Measurements from ENCODE around the gene CFD. TPM values are rescaled to one million over a fixed set of nuclear protein-coding genes. Genes with fewer than 3 reads are reported as not detected.

Gene CFD
- total and polyA plus RNA-seq, 5 donors, result 221 to 869 (median 388) TPM

DNA sequence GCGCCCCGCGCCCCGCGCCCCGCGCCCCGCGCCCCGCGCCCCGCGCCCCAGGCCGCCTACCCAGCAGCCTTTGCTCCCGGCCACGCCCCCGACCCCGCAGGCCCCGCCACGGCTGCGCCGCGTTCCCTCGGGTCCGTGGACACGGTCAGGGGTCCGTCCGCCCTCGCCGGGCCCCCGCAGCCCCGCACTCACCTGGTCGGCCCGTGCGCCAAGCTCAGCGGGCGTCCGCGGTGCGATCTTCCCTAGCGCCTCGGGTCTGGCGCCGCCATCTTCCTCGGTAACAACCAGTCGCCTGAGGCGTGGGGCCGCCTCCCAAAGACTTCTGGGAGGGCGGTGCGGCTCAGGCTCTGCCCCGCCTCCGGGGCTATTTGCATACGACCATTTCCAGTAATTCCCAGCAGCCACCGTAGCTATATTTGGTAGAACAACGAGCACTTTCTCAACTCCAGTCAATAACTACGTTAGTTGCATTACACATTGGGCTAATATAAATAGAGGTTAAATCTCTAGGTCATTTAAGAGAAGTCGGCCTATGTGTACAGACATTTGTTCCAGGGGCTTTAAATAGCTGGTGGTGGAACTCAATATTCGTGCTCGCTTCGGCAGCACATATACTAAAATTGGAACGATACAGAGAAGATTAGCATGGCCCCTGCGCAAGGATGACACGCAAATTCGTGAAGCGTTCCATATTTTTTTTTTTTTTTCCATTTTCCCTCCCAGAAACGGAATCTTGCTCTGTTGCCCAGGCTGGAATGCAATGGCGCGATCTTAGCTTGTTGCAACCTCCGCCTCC, 33.6 kb downstream of the CFD start, which contains the start of the genes MED16 and RNU6-9:
Gene MED16 (minus strand): TSS at position 294 of the 796 bp plus-strand sequence. CDS start 2,056 bp downstream, outside the sequence.
Gene RNU6-9 (plus strand): TSS at position 591 of the 796 bp plus-strand sequence.
- H3K27ac ChIP-seq (ENCODE audit: low read length), result peak within 1 kb of the TSS; percentile 86
- intact Hi-C loops (cut with DNase I), result no loop called here
- no peaks in the 10 kb centered on the region for H3K27me3 ChIP-seq (ENCODE audit: control insufficient read depth, insufficient read depth)
- DNase-seq, result peak; percentile 94 to 97 (median 96)
- WGBS, result under 1% methylated on average over 67 of the region's 69 CpGs
- peak; percentile 96 for ATAC-seq
- no peaks in the 10 kb centered on the region for H3K9me3 ChIP-seq (ENCODE audit: control insufficient read depth, low read length)
- H3K4me1 ChIP-seq (ENCODE audit: control insufficient read depth, insufficient read depth, low read length), result no peaks in the 10 kb centered on the region
- peak within 1 kb of the TSS; percentile 89 for H3K4me3 ChIP-seq (ENCODE audit: low read length)

DNA sequence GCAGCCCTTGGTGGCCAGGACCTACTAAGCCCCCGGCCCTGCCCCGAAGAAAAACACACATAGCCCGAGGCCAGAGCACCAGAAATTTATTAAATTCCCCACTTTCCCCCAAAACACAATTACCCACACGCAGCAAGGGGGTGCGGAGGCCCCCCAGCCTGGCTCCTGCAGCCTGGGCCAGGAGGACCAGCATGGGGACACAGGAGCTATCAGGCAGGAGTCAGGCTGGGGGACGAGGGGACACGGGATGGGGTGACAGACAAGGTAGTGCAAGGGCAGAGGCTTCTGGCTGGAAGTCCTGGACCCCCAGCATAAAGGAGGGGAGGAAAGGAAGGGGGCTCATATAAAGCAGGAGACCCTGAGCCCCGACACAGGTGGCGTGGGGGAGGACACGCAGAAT, 37.0 kb downstream of the CFD start:
- Histone ChIP-seq H3K9me3 (ENCODE audit: control insufficient read depth, low read length) (no peaks in the 10 kb centered on the region), H3K4me1 (ENCODE audit: control insufficient read depth, insufficient read depth, low read length) (no peaks in the 10 kb centered on the region), H3K4me3 (ENCODE audit: low read length) (no peak overlapping the region), H3K27me3 (ENCODE audit: control insufficient read depth, insufficient read depth) (no peaks in the 10 kb centered on the region), H3K27ac (ENCODE audit: low read length) (no peak overlapping the region)
- 96% methylated on average over 10 of the region's 10 CpGs for WGBS
- intact Hi-C loops (cut with DNase I), result no loop called here
- ATAC-seq (no peak), DNase-seq (no peak)

DNA sequence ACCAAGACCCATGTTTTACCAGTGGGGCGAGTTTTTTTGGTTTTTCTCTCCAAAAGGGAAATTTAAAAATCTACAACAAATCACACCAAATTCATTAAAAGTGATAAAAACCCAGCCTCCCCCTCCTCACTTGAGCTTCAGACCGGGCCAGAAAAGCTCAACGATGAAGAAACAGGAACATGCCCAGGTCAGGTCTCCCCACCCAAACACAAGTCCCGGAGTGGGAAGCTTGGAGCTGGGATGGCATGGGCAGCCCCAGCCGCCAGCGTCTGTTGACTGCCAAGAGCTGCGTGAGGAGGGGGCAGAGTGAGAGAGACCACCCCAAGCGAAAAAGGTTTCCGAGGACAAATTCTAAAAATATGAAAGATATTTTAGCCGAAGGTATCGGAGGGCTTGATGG, 37.5 kb downstream of the CFD start:
- DNase-seq (no peak), ATAC-seq (no peak)
- no peaks in the 10 kb centered on the region for H3K9me3 ChIP-seq (ENCODE audit: control insufficient read depth, low read length)
- H3K27ac ChIP-seq (ENCODE audit: low read length), result no peak overlapping the region
- H3K4me3 ChIP-seq (ENCODE audit: low read length), result no peak overlapping the region
- H3K4me1 ChIP-seq (ENCODE audit: control insufficient read depth, insufficient read depth, low read length), result no peaks in the 10 kb centered on the region
- H3K27me3 ChIP-seq (ENCODE audit: control insufficient read depth, insufficient read depth), result no peaks in the 10 kb centered on the region
- intact Hi-C loops (cut with DNase I), result no loop called here
- WGBS, result 90% methylated on average over 11 of the region's 11 CpGs

DNA sequence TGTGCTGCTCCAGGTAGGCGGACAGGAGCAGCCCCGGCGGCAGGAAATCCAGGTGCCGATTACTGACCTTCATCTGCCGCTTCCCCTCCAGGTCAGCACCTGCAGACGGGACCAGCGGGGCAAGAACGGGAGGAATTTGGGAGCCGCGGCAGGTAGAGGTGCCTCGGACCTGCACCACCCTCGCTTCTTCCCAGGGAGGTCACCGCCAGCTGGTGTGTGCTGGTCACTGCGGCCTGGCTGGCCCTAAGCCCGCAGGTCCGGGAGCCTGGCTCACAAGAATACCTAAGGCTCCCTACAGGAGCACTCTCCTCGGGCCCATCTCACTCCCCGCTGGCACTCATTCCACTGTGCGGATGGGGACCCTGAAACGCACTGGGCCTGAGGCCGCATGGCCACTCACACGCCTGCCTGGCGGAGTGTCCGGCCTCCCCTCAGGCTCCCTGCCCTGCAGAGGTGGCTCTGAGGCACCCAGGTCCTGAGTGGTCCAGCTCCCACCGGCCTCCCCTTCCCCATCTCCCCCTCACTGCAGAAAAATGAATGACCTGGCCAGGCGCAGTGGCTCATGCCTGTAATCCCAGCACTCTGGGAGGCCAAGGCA, 38.1 kb downstream of the CFD start:
- WGBS, result 91% methylated on average over 26 of the region's 26 CpGs
- intact Hi-C loops (cut with DNase I), result no loop called here

DNA sequence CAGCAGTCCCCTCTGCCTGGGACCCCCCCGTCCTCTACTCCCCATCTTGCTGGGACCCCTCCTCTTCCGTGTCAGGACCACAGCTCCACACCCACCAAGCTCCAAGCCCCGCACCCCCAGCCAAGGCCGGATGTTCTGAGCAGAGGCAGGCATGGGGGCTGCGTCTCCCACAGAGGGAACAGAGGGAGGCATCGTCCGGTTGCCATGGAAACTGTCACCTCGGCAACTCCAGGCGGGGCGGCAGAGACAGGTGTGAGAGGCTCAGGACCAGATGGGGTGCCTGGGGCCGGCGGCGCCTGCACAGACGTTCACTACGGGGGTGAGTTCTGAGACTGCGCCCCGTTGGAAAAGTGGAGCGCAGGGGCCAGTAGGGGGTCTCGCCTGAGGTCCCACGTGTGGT, 39.2 kb downstream of the CFD start:
- Histone ChIP-seq H3K27me3 (ENCODE audit: control insufficient read depth, insufficient read depth) (no peaks in the 10 kb centered on the region), H3K27ac (ENCODE audit: low read length) (no peak overlapping the region), H3K9me3 (ENCODE audit: control insufficient read depth, low read length) (no peaks in the 10 kb centered on the region), H3K4me3 (ENCODE audit: low read length) (no peak overlapping the region), H3K4me1 (ENCODE audit: control insufficient read depth, insufficient read depth, low read length) (no peaks in the 10 kb centered on the region)
- peak in 1 of 3 donors; percentile 59 for DNase-seq
- intact Hi-C loops (cut with DNase I), result no loop called here
- ATAC-seq, result no peak
- 81% methylated on average over 20 of the region's 20 CpGs for WGBS

More for the DNA sequence above, 38.1 kb downstream of the CFD start:
- H3K4me1 ChIP-seq (ENCODE audit: control insufficient read depth, insufficient read depth, low read length), result no peaks in the 10 kb centered on the region
- ATAC-seq (no peak), DNase-seq (no peak)
- no peaks in the 10 kb centered on the region for H3K9me3 ChIP-seq (ENCODE audit: control insufficient read depth, low read length)
- no peak overlapping the region for H3K27ac ChIP-seq (ENCODE audit: low read length)
- no peaks in the 10 kb centered on the region for H3K27me3 ChIP-seq (ENCODE audit: control insufficient read depth, insufficient read depth)
- H3K4me3 ChIP-seq (ENCODE audit: low read length), result no peak overlapping the region

DNA sequence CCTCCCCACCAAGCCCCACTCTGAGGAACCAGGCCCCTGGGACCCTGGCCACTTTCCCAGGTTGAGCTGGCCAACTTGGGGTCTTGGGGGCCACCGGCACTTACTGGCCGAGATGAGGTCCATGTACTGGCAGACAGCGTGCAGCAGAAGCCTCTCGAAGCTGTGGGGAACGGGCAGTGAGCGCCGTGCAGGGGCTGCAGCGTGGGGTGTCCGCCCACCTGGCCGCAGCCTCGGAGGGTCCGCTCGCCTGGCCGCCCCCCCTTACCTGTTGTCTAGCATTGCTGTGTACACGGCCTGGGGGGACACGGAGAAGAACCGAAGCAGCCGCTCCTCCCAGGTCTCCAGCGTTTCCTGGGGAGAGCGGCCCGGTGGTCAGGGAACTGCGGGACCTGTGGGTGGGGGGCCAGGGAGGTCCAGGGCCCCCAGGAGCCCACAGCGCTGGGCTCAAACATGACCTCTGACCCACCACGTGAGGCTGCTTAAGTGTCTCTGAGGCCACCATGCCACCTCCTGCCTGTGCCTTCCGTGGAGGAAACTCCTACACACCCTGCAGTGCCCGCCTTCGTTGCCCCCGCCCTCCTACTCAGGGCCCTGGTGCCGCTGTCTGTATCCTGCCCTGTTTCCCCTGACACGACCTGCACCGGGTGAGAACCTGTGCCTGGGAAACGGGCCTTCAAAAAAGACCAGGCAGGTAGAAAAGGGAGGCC, 40.0 kb downstream of the CFD start:
- ATAC-seq, result no peak
- Histone ChIP-seq H3K27ac (ENCODE audit: low read length) (no peak overlapping the region), H3K4me3 (ENCODE audit: low read length) (no peak overlapping the region), H3K9me3 (ENCODE audit: control insufficient read depth, low read length) (no peaks in the 10 kb centered on the region), H3K27me3 (ENCODE audit: control insufficient read depth, insufficient read depth) (no peaks in the 10 kb centered on the region), H3K4me1 (ENCODE audit: control insufficient read depth, insufficient read depth, low read length) (no peaks in the 10 kb centered on the region)
- no peak for DNase-seq
- intact Hi-C loops (cut with DNase I), result no loop called here
- 89% methylated on average over 32 of the region's 32 CpGs for WGBS

DNA sequence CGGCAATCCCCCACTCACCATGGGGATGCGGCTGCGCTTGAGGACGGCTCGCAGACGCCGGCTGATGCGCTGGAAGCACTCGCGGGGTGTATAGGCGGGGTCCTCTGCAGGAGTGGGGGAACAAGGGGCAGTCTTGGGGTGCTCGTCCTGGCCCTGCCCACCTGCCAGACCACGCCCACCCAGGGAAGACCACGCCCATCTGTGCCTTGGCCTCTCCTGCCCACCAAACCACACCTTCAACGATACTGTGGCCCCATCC, 40.5 kb downstream of the CFD start:
- intact Hi-C loops (cut with DNase I), result no loop called here
- 93% methylated on average over 15 of the region's 15 CpGs for whole genome bisulfite sequencing
- H3K9me3 ChIP-seq (ENCODE audit: control insufficient read depth, low read length), result no peaks in the 10 kb centered on the region

DNA sequence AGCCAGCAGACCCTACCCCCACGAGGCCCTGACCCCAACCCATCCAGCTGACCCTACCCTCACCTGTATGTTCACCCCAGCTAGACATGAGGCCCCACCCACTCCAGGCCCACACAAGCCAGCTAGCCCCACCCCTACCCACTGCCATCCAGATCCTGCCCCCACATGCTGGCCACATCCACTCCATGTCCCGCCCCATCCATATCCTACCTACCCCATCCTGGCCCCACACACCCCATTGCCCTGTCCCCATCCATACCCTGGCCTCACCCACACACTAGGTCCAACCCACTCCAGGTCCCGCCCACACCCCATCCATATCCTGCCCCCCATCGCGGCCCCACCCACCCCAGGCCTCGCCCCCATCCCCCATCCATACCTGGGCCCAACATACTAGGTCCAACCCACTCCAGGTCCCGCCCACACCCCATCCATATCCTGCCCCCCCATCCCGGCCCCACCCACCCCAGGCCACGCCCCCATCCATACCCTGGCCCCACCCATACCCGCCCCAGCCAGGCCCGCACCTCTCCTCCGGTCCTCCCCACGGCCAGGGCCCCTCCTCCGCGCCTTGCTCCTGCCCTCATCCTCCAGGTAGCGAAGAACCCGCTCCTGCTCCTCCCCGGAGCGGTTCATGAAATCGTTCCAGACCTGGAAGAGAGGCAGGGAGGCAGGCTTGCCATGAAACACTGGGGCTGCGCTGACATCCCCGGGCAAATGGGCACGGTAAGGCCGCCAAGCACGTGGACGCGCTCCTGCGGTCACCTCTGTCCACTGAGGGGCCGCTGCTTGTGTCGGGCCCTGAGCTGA, 41.0 kb downstream of the CFD start:
- no peaks in the 10 kb centered on the region for H3K4me1 ChIP-seq (ENCODE audit: control insufficient read depth, insufficient read depth, low read length)
- no peak overlapping the region for H3K27ac ChIP-seq (ENCODE audit: low read length)
- no peak overlapping the region for H3K4me3 ChIP-seq (ENCODE audit: low read length)
- DNase-seq (no peak), ATAC-seq (peak; percentile 9 to 23)
- no peaks in the 10 kb centered on the region for H3K27me3 ChIP-seq (ENCODE audit: control insufficient read depth, insufficient read depth)
- H3K9me3 ChIP-seq (ENCODE audit: control insufficient read depth, low read length), result no peaks in the 10 kb centered on the region
- intact Hi-C loops (cut with DNase I), result no loop called here
- 86% methylated on average over 30 of the region's 30 CpGs for WGBS

More for the DNA sequence above, 40.5 kb downstream of the CFD start:
- Histone ChIP-seq H3K27ac (ENCODE audit: low read length) (no peak overlapping the region), H3K4me1 (ENCODE audit: control insufficient read depth, insufficient read depth, low read length) (no peaks in the 10 kb centered on the region), H3K4me3 (ENCODE audit: low read length) (no peak overlapping the region), H3K27me3 (ENCODE audit: control insufficient read depth, insufficient read depth) (no peaks in the 10 kb centered on the region)
- ATAC-seq (no peak), DNase-seq (no peak)

DNA sequence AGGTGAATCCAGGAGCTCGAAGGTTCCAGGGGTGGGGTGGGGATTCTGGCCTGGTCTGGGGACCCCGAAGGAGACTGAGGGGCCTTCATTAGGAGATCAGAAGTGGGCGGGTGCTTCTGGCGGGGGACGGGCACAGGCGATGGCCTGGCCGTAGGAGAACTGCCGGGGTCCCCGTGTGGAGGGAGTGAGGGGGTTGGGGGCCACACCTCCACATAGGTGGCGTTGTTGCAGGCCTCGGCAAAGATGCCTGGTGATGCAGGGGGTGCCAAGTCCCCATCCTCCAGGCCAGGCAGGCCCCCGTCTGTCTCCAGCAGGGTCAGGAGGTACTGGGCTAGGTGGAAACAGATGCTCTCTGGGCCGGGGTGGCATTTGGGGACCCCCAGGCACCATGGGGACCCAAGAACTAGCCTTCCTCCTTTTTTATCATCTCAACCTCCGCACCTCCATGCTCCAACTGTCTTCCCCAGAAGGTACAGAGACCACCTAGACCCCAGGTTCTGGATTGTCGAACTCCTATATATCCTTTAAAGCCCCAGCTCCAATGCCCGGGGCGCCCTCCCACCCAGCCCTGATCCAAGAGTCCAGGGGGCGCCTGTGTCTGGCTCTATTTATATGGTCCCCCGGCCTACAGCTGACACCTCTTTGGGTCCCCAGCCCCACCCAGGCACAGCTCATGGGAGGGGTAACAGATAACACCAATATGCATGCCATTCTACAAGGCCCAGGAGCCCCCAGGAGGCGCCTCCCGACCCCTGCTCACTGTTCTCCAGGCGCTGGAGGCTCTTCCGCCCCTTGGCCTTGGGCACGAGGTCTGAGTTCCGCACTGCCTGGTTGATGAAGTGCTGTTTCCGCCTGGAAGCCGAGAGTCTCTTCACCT, 42.0 kb downstream of the CFD start:
- H3K27ac ChIP-seq (ENCODE audit: low read length), result no peak overlapping the region
- intact Hi-C loops (cut with DNase I), result no loop called here
- no peak overlapping the region for H3K4me3 ChIP-seq (ENCODE audit: low read length)
- no peak for ATAC-seq
- WGBS, result 94% methylated on average over 27 of the region's 27 CpGs
- DNase-seq, result no peak
- no peaks in the 10 kb centered on the region for H3K4me1 ChIP-seq (ENCODE audit: control insufficient read depth, insufficient read depth, low read length)
- no peaks in the 10 kb centered on the region for H3K27me3 ChIP-seq (ENCODE audit: control insufficient read depth, insufficient read depth)
- H3K9me3 ChIP-seq (ENCODE audit: control insufficient read depth, low read length), result no peaks in the 10 kb centered on the region

DNA sequence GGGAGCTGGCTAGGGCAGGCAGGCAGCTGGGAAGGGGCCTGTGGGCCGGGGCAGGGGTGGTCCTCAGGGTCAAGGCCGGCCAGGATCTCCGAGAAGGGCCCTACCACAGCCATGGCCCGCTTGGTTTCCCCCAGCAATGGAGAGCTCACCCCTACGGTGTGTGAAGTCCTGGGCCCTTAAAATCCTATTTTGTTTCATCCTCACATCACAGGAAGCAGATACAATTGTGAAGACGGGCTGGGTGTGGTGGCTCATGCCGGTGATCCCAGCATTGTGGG, 42.6 kb downstream of the CFD start:
- 91% methylated on average over 7 of the region's 7 CpGs for WGBS
- Histone ChIP-seq H3K4me3 (ENCODE audit: low read length) (no peak overlapping the region), H3K9me3 (ENCODE audit: control insufficient read depth, low read length) (no peaks in the 10 kb centered on the region), H3K4me1 (ENCODE audit: control insufficient read depth, insufficient read depth, low read length) (no peaks in the 10 kb centered on the region), H3K27ac (ENCODE audit: low read length) (no peak overlapping the region), H3K27me3 (ENCODE audit: control insufficient read depth, insufficient read depth) (no peaks in the 10 kb centered on the region)
- intact Hi-C loops (cut with DNase I), result no loop called here
- no peak for ATAC-seq
- DNase-seq, result no peak

Data from right cardiac atrium (tissue), 5 donors.